Upper lobe of right lung (tissue), 1 donor: Measurements from ENCODE around the gene NKX3-2. TPM values are rescaled to one million over a fixed set of nuclear protein-coding genes. Genes with fewer than 3 reads are reported as not detected.

ENCODE experiments used
- ATAC-seq: fragments of 200-7000 bp; cut with Tn5 transposase; one replicate; pipeline ENCODE4 v1.9.1; 2020; ENCODE audit warnings: mild to moderate bottlenecking, moderate library complexity
- DNase-seq: peaks from one replicate; pipeline ENCODE4 v3.0.0-alpha.2; 2020
- H3K27ac ChIP-seq: fragments of 200-600 bp; one replicate; pipeline ENCODE4 v1.8.0; 2022
- H3K27me3 ChIP-seq: fragments of 200-600 bp; one replicate; pipeline ENCODE4 v1.8.0; 2022; ENCODE audit warnings: mild to moderate bottlenecking
- H3K36me3 ChIP-seq: fragments of 200-600 bp; one replicate; pipeline ENCODE4 v1.8.0; 2022
- H3K4me1 ChIP-seq: fragments of 200-600 bp; one replicate; pipeline ENCODE4 v1.8.0; 2022
- H3K4me3 ChIP-seq: fragments of 200-600 bp; one replicate; pipeline ENCODE4 v1.8.0; 2022; ENCODE audit warnings: mild to moderate bottlenecking
- H3K9me3 ChIP-seq: fragments of 200-600 bp; one replicate; pipeline ENCODE4 v1.8.0; 2022
- CTCF ChIP-seq: fragments of 200-600 bp; IDR thresholded peaks from one replicate; pipeline ENCODE4 v1.8.0; 2022; ENCODE audit warnings: antibody characterized with exemption
- intact Hi-C: fragments of 100-400 bp; cut with DNase I; formaldehyde crosslinking; loops from one replicate; pipeline ENCODE4 v1.11.0; 2022
- total RNA-seq: library from RNA; stranded (reverse); fragmentation: NEBNext Ultra II Directional; extraction: Animal tissue kit (Norgen Biotek cat#: 25700); gene quantifications from one replicate; pipeline ENCODE4 v1.2.1, GENCODE V29; 2021
- donor health status: DM: no; HTN: yes; CAD: no; lungs with severe emphysema.

The NKX3-2 gene
- total RNA-seq, 1 donor from 2014 or later, result not detected

GRCh38 chr4:13533670-13534343 is 10.5 kb downstream of the NKX3-2 start:
- Histone ChIP-seq H3K36me3 (no peaks in the 10 kb centered on the region), H3K27me3 (peaks cover 99% of the 10 kb centered on the region), H3K4me1 (no peaks in the 10 kb centered on the region), H3K9me3 (no peaks in the 10 kb centered on the region), H3K4me3 (no peak overlapping the region), H3K27ac (no peak overlapping the region)
- ATAC-seq (no peak), DNase-seq (no peak)
- intact Hi-C loops, result no loop called here
- no peak for TF ChIP-seq CTCF

- Histone ChIP-seq H3K36me3 (no peaks in the 10 kb centered on the region), H3K4me3 (no peak overlapping the region), H3K9me3 (no peaks in the 10 kb centered on the region), H3K27me3 (peaks cover 99% of the 10 kb centered on the region), H3K4me1 (peaks cover 7% of the 10 kb centered on the region), H3K27ac (no peak overlapping the region)
- DNase-seq, result no peak
- no peak for TF ChIP-seq CTCF
- no peak for ATAC-seq
- intact Hi-C loops, result no loop called here
These were observed 12.7 kb downstream of the NKX3-2 start for GRCh38 chr4:13531625-13531998.

GRCh38 chr4:13530823-13531624 is 13.3 kb downstream of the NKX3-2 start:
- no peak for TF ChIP-seq CTCF
- H3K9me3 ChIP-seq, result no peaks in the 10 kb centered on the region
- H3K27ac ChIP-seq, result no peak overlapping the region
- H3K27me3 ChIP-seq, result peaks cover 99% of the 10 kb centered on the region
- intact Hi-C loops, result no loop called here
- DNase-seq, result no peak
- ATAC-seq, result no peak
- peaks cover 7% of the 10 kb centered on the region for H3K4me1 ChIP-seq
- H3K36me3 ChIP-seq, result no peaks in the 10 kb centered on the region
- H3K4me3 ChIP-seq, result no peak overlapping the region

- no peak for TF ChIP-seq CTCF
- no peak for DNase-seq
- Histone ChIP-seq H3K9me3 (no peaks in the 10 kb centered on the region), H3K4me3 (no peak overlapping the region), H3K27ac (no peak overlapping the region), H3K27me3 (peaks cover 99% of the 10 kb centered on the region), H3K4me1 (peaks cover 7% of the 10 kb centered on the region), H3K36me3 (no peaks in the 10 kb centered on the region)
- ATAC-seq, result no peak
- intact Hi-C loops, result no loop called here
These were observed 15.0 kb downstream of the NKX3-2 start for GRCh38 chr4:13529128-13529919.

GRCh38 chr4:13528821-13529127 is 15.5 kb downstream of the NKX3-2 start:
- Histone ChIP-seq H3K27me3 (peaks cover 99% of the 10 kb centered on the region), H3K4me1 (peaks cover 7% of the 10 kb centered on the region), H3K4me3 (no peak overlapping the region), H3K36me3 (no peaks in the 10 kb centered on the region), H3K27ac (no peak overlapping the region), H3K9me3 (no peaks in the 10 kb centered on the region)
- intact Hi-C loops, result no loop called here
- ATAC-seq, result no peak
- no peak for DNase-seq
- no peak for TF ChIP-seq CTCF
